ENCODE data around the gene KRTDAP.

The KRTDAP gene

DNA sequence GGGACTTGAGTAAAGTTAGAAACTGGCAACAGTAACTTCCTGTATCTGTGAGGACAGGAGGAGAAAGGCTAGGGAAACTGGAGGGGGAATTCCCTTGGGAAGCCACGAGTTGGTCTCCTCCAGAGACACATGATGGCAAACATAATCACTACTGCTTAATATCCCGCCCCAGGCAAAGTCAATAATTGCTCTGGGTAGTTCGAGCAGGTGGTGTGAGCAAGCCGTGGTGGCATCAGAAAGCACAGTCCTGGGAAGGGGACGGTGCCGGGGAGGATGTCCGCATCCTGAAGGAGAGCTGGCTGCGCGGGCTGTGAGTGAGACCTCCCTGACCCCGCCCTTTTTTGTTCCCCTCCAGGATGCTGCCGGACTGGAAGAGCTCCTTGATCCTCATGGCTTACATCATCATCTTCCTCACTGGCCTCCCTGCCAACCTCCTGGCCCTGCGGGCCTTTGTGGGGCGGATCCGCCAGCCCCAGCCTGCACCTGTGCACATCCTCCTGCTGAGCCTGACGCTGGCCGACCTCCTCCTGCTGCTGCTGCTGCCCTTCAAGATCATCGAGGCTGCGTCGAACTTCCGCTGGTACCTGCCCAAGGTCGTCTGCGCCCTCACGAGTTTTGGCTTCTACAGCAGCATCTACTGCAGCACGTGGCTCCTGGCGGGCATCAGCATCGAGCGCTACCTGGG is 40.8 kb downstream of the KRTDAP start:
- DNase-seq, result no peak

DNA sequence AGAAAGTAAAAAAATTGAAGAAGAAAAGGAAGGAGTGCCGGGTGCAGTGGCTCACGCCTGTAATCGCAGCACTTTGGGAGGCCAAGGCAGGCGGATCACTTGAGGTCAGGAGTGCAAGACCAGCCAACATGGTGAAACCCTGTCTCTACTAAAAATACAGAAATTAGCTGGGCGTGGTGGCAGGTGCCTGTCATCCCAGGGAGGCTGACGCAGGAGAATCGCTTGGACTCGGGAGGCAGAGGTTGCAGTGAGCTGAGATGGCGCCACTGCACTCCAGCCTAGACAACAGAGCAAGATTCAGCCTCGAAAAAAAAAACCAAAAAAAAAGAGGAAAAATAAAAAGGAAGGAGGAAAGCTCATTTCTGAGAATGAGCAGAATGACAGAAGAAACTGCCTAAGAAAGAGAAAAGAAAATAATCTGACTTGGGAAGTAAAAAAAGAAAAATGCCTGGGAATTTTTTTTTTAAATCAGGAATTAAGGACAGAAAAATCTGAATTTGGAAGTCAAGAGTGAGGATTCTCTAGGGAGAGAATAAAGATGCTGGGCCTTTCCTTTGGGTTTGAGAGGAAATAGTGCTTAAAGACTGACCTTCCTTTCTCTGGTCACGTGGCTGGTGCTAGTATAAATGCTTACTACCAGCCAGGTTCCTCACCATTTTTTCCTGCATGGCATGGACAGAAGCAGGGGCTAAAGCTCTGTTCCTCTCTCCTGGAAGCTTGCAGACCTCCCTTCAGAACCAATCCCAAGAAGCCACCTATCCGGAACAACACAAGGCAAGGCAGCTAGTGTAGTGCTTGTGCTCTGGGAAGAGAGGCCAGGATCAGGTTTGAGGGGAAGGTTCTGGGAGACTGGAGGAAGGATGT is 42.4 kb downstream of the KRTDAP start, which contains the start of gene FFAR2:
FFAR2 (plus strand) TSS at position 652 of the 864 bp plus-strand sequence. CDS start 1,458 bp downstream, outside the sequence.
- DNase-seq, result no peak

DNA sequence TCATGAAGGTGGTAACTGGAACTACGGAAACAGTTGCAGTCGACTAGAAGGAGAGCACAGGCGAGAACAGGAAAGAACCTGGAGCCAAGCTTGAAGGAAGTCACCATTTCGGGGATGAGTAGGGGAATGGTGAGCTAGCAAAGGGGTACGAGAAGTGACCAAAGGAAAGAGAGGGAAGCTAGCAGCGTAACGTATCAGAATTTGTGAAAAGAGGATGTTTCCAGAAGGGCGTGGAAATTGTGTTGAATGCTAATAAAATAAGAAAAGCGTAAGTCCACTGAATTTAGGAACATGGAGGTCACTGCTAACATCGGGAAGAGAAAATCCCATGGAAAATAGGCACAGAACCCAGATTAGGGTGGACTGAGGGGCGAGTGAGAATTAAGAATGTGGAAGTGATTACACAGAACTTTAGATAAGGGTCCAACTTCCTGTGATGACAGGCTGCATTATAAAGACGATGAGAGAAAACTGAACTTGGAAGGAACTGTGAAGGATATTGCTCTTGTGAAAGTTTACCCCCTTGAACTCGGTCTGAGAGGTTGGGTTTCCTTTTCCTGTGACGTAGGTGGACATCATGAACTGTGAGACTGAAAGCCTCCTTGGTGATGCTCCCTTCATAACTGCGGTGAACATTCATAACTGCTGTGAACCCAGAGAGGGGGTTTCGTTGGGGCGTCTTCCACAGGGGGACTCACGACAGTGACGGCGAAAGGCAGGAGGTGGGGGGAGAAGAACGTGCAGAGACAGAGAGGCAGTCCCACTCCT is 44.3 kb downstream of the KRTDAP start:
- DNase-seq, result no peak

DNA sequence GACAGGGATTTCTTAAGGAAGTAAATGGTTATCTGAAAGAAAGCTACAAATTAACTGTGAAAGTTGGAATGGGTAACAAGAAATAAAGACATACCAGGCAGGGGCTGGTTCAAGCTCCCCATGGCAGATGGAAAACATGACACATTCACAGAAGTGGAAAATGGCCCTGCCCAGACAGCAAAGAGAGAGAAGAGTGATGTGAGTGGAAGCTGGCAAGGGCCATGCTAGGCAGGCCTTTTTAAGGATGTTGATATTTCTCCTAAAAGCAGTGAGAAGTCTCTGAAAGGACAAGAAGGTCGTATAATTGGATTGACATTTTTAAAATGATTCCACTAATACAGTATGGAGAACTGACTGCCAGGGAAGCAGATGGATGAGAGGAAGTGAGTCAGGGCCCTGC is 45.5 kb downstream of the KRTDAP start:
- DNase-seq, result no peak

DNA sequence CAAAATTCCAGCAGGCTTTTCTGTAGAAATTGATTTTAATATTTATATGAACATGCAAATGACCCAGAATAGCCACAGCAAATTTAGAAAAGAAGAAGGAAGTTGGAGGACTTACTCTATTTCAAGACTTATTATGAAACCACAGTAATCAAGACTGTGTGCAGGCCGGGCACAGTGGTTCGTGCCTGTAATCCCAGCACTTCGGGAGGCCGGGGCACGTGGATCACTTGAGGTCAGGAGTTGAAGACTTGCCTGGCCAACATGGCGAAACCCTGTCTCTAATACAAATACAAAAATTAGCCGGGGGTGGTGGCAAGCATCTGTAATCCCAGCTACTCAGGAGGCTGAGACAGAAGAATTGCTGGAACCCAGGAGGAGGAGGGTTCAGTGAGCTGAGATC is 48.2 kb downstream of the KRTDAP start:
- no peak for DNase-seq

DNA sequence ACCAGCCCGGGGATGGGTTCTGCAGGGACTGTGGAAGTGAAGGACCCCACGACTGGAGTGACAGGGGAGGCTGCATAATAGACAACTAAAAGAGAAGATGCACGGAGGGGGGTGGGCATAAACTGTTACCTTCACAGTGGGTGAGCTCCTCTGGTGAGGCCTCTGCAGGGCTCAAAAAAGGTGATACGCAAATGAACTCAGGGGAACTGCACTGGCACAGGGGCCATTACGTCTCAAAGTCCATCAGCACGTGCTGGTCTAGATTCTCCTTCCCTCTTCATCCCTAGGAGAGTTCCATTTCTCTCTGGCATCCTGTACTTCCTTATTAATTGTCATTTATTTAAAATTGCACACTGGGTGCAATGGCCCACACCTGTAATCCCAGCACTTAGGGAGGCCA is 50.3 kb downstream of the KRTDAP start:
- no peak for DNase-seq

DNA sequence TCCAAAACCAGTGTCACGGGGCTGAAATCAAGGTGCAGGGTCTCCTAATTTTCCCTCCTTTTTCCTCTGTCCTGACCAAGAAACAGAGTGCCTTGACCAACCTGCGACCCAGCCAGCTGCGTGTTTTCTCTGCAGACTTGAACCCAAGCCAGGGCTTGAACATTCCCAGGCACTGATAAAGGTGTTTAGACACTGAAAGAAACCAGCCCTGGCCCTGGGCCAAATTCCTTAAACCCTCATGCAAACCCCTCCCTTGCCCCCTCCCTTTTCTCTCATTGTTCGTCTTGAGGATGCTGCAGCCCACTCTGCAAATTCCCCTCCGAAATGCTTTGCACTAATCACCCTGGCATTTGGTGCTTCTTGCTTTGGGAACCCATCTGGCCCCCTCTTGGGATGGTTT is 51.7 kb downstream of the KRTDAP start:
- no peak for DNase-seq

DNA sequence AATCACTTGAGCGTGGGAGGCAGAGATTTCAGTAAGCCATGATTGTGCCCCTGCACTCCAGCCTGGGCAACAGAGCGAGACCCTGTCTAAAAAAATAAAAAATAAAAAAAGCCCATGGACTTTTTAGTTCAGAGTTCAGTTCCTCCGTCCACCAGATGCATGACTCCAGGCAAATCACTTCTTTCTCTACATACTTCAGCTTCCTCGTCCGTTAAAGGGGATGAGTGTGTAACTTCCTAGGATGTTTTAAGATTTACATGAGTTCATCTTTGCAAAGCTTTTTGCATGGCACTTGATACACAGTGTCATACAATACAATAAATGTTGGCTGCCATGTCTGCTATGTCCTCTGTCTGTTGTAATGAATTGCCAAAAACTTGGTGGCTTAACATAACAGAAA is 52.2 kb downstream of the KRTDAP start:
- DNase-seq, result no peak

DNA sequence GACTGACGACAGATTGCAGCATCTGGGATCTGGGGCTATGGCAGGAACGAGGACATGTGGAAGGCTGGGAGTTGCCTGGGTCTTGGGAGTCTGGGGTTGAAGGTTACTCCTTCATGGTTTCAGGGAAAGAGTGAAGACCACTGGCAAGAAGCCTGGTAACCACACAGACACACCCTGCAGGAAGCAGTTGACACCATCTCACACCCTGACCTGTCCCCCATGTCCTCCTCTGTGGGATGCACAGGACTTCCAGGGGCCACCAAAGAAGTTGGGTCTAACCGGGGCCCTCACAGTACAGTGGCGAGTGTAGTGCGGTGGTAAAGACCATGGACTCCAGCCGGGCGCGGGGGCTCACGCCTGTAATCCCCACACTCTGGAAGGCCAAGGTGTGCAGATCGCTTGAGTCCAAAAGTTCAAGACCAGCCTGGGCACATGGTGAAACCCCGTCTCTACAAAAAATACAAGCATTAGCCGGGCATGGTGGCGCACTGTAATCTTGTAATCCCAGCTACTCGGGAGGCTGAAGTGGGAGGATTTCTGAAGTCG is 52.8 kb downstream of the KRTDAP start:
- no peak for DNase-seq

Measured in DMS 273 treated with DMSO at 0.1 percent for 48 hours (cell line).